HUES64 (cell line): ENCODE results near the gene TTLL12.
A peak's percentile ranks its signal among the peaks of the same experiment; 100 is the strongest.
"Not testable (repeated sequence)": the region's sequence is repeated elsewhere in the genome, so short reads cannot be mapped to it uniquely, and the experiment has no call there.

ENCODE experiments used
- H3K27ac ChIP-seq: 2 replicates; pipeline ENCODE4 v1.7.0; 2013; ENCODE audit warnings: low read depth, low read length, inconsistent platforms
- H3K27me3 ChIP-seq: 2 replicates; pipeline ENCODE4 v1.6.1; 2013; ENCODE audit warnings: mild to moderate bottlenecking, low read length; ENCODE audit not compliant: insufficient read depth
- H3K36me3 ChIP-seq: 2 replicates; pipeline ENCODE4 v1.6.1; 2013; ENCODE audit warnings: mild to moderate bottlenecking, low read length; ENCODE audit not compliant: insufficient read depth
- H3K4me1 ChIP-seq: 2 replicates; pipeline ENCODE4 v1.6.1; 2013; ENCODE audit warnings: mild to moderate bottlenecking, low read length, moderate library complexity; ENCODE audit not compliant: insufficient read depth
- H3K4me3 ChIP-seq: 2 replicates; pipeline ENCODE4 v1.5.1; 2013; ENCODE audit warnings: mild to moderate bottlenecking, low read length, moderate library complexity
- H3K9ac ChIP-seq: 2 replicates; pipeline ENCODE4 v1.6.1; 2013; ENCODE audit warnings: mild to moderate bottlenecking, low read depth, low read length
- H3K9me3 ChIP-seq: 2 replicates; pipeline ENCODE4 v1.6.1; 2013; ENCODE audit warnings: low read depth, low read length; ENCODE audit not compliant: insufficient read depth
- WGBS: fragments of 150-250, 120-280 bp; methylation state at CpG from one replicate; pipeline ENCODE4 v1.1.7; 2013; ENCODE audit warnings: missing lambda C conversion rate; 5-methylcytosine and 5-hydroxymethylcytosine counted together

The TTLL12 gene

DNA sequence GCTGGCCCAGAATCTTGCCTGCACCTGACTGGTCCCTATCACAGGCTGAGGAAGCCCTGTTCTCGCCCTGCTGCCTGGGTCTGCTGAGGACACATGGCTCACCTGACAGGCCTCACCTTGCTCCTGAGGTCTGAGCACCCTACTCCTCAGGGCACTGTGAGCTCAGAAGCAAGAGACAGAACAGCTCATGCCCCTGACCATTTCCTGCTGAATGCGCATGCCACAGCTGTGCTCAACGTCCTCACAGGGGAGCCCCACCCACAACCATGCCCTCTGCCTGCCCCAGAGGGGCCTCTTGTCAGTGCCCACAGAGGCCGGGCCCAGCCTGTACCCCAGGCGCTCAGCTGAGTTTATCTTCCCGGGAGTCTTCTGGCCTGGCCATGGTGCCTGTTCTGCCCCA is 38.4 kb downstream of the TTLL12 start:
- H3K9ac ChIP-seq: no peak overlapping the region
- no peak overlapping the region for H3K27ac ChIP-seq
- 77% methylated on average over 6 of the region's 6 CpGs for WGBS
- H3K4me1 ChIP-seq: peaks cover 10% of the 10 kb centered on the region; the same call in 1 of the 2 replicates
- H3K9me3 ChIP-seq: no peaks in the 10 kb centered on the region
- peaks cover 21% of the 10 kb centered on the region for H3K27me3 ChIP-seq
- no peaks in the 10 kb centered on the region for H3K36me3 ChIP-seq
- no peak overlapping the region for H3K4me3 ChIP-seq

DNA sequence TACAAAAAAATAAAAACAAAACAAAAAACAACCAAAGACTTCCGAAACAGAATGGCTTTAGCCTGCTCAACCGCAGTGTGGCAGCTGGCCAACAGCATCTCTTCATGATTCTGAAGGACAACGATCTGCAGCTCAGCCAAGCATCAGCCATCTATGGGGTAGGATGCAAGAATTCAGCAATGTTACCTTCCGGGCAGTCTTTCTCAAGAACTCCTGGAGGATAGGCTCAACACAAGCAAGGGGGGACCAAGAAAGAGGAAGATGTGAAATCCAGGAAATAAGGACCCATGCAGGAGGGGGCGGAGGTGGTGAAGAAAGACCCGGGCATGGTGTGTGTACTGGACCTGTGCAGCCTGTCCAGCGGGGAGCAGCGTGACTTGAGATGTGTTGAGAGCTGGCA is 39.1 kb downstream of the TTLL12 start:
- no peak overlapping the region for H3K27ac ChIP-seq
- peaks cover 10% of the 10 kb centered on the region; the same call in 1 of the 2 replicates for H3K4me1 ChIP-seq
- no peaks in the 10 kb centered on the region for H3K36me3 ChIP-seq
- H3K9me3 ChIP-seq: no peaks in the 10 kb centered on the region
- 94% methylated on average over 8 of the region's 8 CpGs for WGBS
- H3K27me3 ChIP-seq: peaks cover 21% of the 10 kb centered on the region
- no peak overlapping the region for H3K4me3 ChIP-seq
- H3K9ac ChIP-seq: no peak overlapping the region

DNA sequence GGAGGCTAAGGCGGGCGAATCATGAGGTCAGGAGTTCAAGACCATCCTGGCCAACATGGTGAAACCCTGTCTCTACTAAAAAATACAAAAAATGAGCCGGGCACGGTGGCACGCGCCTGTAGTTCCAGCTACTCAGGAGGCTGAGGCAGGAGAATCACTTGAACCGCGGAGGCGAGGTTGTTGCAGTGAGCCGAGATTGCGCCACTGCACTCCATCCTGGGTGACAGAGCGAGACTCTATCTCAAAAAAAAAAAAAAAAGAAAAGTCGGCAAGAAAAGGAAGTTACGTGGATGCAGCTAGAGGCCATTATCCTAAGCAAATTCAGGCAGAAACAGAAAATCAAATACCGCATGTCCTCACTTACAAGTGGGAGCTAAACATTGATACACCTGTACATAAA is 40.6 kb downstream of the TTLL12 start:
- 94% methylated on average over 14 of the region's 15 CpGs for WGBS
- H3K4me3 ChIP-seq, H3K9ac ChIP-seq, H3K4me1 ChIP-seq, H3K27ac ChIP-seq, H3K9me3 ChIP-seq, H3K36me3 ChIP-seq, H3K27me3 ChIP-seq: not testable (repeated sequence)

DNA sequence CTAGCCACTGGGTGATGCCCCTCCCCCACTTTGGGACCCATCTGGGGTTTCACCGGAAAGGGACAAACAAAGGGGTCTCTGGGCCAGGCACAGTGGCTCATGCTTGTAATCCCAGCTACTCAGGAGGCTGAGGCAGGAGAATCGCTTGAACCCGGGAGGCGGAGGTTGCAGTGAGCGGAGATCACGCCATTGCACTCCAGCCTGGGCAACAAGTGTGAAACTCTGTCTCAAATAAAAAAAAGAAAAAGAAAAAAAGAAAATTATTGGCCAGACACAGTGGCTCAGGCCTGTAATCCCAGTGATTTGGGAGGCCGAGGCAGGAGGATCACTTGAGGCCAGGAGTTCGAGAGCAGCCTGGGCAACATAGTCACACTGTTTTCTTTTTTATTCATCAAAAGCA is 41.6 kb downstream of the TTLL12 start:
- H3K27me3 ChIP-seq, H3K9ac ChIP-seq, H3K4me1 ChIP-seq, H3K36me3 ChIP-seq, H3K9me3 ChIP-seq, H3K27ac ChIP-seq, H3K4me3 ChIP-seq: not testable (repeated sequence)
- 91% methylated on average over 8 of the region's 8 CpGs for WGBS

DNA sequence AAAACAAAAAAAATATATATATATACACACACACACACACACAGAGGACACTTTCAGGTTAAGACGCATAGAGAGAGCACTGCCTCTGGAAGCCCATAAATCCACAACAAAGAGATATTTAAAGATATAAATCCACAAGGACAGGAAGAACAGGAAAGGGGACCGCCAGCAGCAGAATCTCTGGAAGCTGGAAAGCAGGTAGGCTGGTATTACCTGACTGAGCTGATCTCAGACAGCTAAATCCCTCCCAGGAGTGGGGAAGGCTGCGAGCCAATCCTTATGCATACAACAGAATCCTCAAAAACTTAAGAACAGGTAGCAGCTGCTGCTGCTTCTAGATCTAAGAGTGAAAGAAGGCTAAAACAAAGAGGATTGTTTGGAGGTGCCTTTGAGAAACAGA is 42.0 kb downstream of the TTLL12 start:
- 100% methylated on average over 3 of the region's 3 CpGs for WGBS
- Histone ChIP-seq H3K27ac (no peak overlapping the region), H3K27me3 (no peaks in the 10 kb centered on the region; the same call in 1 of the 2 replicates), H3K9me3 (no peaks in the 10 kb centered on the region), H3K9ac (no peak overlapping the region), H3K36me3 (peaks cover 14% of the 10 kb centered on the region), H3K4me3 (no peak overlapping the region), H3K4me1 (no peaks in the 10 kb centered on the region)

DNA sequence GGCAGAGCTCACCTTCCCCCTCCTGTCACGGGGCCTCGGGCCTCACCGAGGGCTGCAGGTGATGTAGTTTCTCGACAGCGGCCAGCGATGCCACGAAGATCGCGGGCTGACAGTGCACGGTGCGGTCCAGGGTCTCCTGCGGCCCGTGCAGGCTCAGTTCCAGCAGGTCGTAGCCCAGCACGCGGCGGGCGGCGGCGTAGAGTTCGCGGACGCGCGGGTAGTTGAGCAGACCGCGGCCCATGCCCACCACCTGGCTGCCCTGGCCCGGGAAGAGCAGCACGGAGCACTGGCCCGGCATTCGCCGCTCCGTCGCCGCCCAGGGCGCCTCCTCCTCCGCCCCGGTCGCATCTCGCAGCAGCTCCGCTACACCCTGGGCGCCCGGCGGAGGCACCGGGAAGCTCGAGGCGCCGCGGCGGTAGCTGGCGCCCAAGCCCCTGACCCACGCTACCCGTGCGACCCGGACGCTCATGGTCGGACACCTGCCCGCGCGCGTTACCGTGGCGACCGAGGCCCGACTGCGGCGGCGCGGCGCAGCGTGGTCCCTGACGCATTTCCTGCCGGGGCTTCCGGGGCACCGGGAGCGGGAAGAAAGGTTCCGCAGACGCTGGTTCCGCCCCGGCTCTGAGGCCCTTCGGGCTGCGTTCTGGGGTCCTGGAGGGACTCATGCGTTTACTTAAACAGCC is 43.9 kb downstream of the TTLL12 start, which contains the start of gene MCAT:
Gene MCAT, minus strand, starts transcription at position 519 of the 683 bp plus-strand sequence. Its CDS starts 50 bp downstream, at position 469.
- H3K27me3 ChIP-seq: no peaks in the 10 kb centered on the region
- peaks cover 28% of the 10 kb centered on the region for H3K36me3 ChIP-seq
- peak within 1 kb of the TSS; percentile 73 for H3K9ac ChIP-seq
- H3K4me3 ChIP-seq: peak within 1 kb of the TSS; percentile 88
- H3K9me3 ChIP-seq: no peaks in the 10 kb centered on the region
- H3K4me1 ChIP-seq: no peaks in the 10 kb centered on the region
- 1% methylated on average over 83 of the region's 83 CpGs for WGBS
- H3K27ac ChIP-seq: peak within 1 kb of the TSS; percentile 40; the same call in 1 of the 2 replicates

DNA sequence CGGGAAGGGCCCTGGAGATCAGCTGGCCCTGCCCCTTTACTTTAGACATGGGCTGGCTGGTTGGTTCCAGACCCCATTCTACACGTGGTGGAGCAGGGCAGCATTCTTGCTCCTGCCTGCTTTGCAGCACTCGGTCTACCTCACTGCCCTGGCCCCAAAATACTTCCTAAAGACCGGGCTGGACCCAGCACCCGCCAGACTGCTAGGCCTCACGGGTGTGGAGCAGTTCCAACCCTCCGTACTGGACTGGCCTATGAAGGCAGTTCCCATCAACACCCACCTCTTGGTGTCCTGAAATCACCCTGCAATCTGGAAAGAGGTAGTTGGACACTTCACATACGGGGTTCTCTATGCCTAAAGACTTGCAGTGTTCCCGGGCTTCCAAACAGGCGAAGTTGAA is 50.1 kb downstream of the TTLL12 start:
- Histone ChIP-seq H3K9ac (no peak overlapping the region), H3K4me1 (no peaks in the 10 kb centered on the region), H3K27ac (no peak overlapping the region), H3K27me3 (no peaks in the 10 kb centered on the region), H3K9me3 (no peaks in the 10 kb centered on the region), H3K4me3 (no peak overlapping the region), H3K36me3 (peaks cover 82% of the 10 kb centered on the region)
- WGBS: 94% methylated on average over 10 of the region's 10 CpGs

DNA sequence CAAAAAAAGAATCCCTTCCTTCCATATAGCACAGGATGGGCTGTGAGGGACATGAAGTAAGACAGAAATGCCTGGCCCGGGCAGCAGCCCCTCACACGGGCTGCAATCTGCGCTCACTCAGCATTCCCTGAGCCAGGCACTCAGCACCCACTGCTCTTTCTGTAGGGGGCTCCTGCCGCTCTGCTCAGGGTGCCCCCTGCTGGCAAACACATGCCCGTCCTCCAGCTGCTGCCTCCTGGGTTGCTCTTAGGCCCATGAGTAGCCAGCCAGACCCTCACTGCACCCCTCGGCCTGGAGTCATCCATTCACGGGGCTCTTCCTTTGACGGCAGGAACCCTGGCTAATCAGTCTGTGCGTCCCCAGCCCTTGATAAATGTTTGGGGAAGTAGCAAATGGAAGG is 50.7 kb downstream of the TTLL12 start:
- Histone ChIP-seq H3K9me3 (no peaks in the 10 kb centered on the region), H3K4me1 (no peaks in the 10 kb centered on the region), H3K27me3 (no peaks in the 10 kb centered on the region), H3K27ac (no peak overlapping the region), H3K9ac (no peak overlapping the region), H3K4me3 (no peak overlapping the region), H3K36me3 (peaks cover 87% of the 10 kb centered on the region)
- WGBS: 78% methylated on average over 9 of the region's 9 CpGs

DNA sequence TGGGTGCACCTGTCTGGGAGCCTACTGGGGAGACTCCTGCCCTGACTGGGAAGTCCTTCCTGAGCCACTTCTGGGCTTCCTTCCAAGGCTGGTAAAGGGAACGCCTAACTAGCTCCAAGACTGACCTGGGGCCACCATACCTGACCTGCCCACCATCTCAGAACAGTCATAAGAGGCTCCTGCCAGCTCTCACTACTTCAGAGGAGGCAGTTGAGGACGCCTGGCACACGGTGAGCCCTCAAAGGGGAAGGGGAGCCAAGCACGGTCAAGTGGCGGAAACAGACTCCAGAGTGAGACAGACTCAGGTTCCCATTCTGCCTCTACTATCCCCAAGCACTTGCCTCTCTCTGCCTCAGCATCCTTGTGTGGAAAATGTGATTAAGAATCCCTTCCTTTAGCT is 51.4 kb downstream of the TTLL12 start:
- peaks cover 83% of the 10 kb centered on the region for H3K36me3 ChIP-seq
- WGBS: 89% methylated on average over 5 of the region's 5 CpGs
- H3K4me3 ChIP-seq: no peak overlapping the region
- H3K4me1 ChIP-seq: no peaks in the 10 kb centered on the region
- no peaks in the 10 kb centered on the region for H3K27me3 ChIP-seq
- no peaks in the 10 kb centered on the region for H3K9me3 ChIP-seq
- no peak overlapping the region for H3K9ac ChIP-seq
- H3K27ac ChIP-seq: no peak overlapping the region

DNA sequence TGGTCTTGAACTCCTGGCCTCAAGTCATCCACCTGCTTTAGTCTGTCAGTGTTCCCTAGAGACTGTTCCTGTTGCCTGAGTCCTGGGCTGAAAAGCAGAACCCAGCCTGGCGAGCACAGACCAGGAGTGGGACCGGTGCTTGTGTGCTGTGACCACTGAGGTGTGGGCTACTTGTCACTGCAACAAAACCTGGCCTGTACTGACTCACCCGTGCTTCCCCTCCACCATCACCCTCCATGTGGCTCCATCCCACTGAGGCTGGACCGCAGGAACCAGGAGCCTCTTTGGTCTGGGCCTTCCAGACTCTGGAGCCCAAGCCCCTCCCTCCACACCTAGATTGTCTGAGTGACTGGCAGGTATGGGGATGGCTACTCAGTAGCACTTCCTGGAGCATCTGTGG is 52.4 kb downstream of the TTLL12 start:
- no peaks in the 10 kb centered on the region for H3K9me3 ChIP-seq
- H3K4me3 ChIP-seq: no peak overlapping the region
- WGBS: 95% methylated on average over 4 of the region's 4 CpGs
- no peaks in the 10 kb centered on the region for H3K27me3 ChIP-seq
- no peak overlapping the region for H3K9ac ChIP-seq
- no peaks in the 10 kb centered on the region for H3K4me1 ChIP-seq
- H3K27ac ChIP-seq: no peak overlapping the region
- H3K36me3 ChIP-seq: peaks cover 73% of the 10 kb centered on the region

DNA sequence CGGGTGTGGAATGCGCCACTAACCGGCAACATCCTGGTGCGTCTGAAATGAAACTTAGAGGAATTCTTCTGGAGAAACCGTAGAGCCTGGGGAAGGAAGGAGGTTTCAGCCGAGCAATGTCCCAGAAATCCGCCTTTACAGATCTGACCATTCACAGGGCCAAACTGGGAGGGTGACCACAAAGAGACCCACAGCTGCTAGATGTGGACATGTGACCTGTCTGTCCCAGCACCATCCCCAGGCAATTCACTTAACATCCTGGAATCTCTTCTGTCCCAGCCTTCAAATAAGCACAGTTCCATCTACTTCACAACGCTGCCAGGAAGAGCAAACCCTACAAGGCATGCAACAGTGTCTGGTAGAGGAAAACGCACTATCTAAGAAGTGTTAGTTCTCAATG is 53.5 kb downstream of the TTLL12 start:
- H3K4me1 ChIP-seq: 0 out of 2 replicates have a peak, but pooled peaks cover 4% of the 10 kb centered on the region
- 85% methylated on average over 9 of the region's 9 CpGs for WGBS
- no peaks in the 10 kb centered on the region for H3K27me3 ChIP-seq
- no peak overlapping the region for H3K27ac ChIP-seq
- peaks cover 66% of the 10 kb centered on the region for H3K36me3 ChIP-seq
- no peak overlapping the region for H3K4me3 ChIP-seq
- H3K9me3 ChIP-seq: no peaks in the 10 kb centered on the region
- no peak overlapping the region for H3K9ac ChIP-seq
